Gastrocnemius medialis (tissue), 4 donors: ENCODE measurements around the gene RAMACL. TPM values are rescaled to one million over a fixed set of nuclear protein-coding genes. Genes with fewer than 3 reads are reported as not detected.

Experiments used
- ATAC-seq, 2 donors: fragments of 150-250 bp; one replicate each; pipeline ENCODE4 v1.9.1; 2016
- DNase-seq, 2 donors: peaks; one replicate each; pipeline ENCODE4 v3.0.0-alpha.2; 2019
- H3K27ac ChIP-seq, 4 donors: fragments of 200-600 bp; sonication (generic); 1 replicate in 1 of 4; 2 replicates in 3 of 4; pipeline ENCODE4 v1.5.1; 2016 to 2018; ENCODE audit warnings: mild to moderate bottlenecking in 2 of 4, moderate library complexity in 1 of 4
- H3K27me3 ChIP-seq, 3 donors: fragments of 200-600 bp; sonication (generic) in 2 of 3; 1 replicate in 1 of 3; 2 replicates in 2 of 3; pipeline versions ENCODE4 v1.5.1 to v1.6.0; 2016 to 2019; ENCODE audit warnings: mild to moderate bottlenecking in 1 of 3, moderate library complexity in 1 of 3
- H3K36me3 ChIP-seq, 2 donors: fragments of 200-600 bp; sonication (generic) in 1 of 2; one replicate each; pipeline ENCODE4 v1.5.1; 2017 to 2018
- H3K4me1 ChIP-seq, 2 donors: fragments of 200-600 bp; sonication (generic) in 1 of 2; one replicate each; pipeline ENCODE4 v1.5.1; 2016 to 2017; ENCODE audit warnings: mild to moderate bottlenecking in 2 of 2
- H3K4me3 ChIP-seq, 4 donors: fragments of 200-600 bp; sonication (generic) in 3 of 4; 1 replicate in 1 of 4; 2 replicates in 3 of 4; pipeline ENCODE4 v1.5.1; 2016 to 2019; ENCODE audit warnings: mild to moderate bottlenecking in 2 of 4
- H3K9me3 ChIP-seq, 3 donors: fragments of 200-600 bp; sonication (generic) in 2 of 3; 1 replicate in 1 of 3; 2 replicates in 2 of 3; pipeline ENCODE4 v1.5.1; 2016 to 2019
- POLR2A ChIP-seq, 2 donors: fragments of 450-650 bp; IDR thresholded peaks; one replicate each; pipeline ENCODE4 v1.6.1; 2017; ENCODE audit warnings: antibody characterized with exemption in 2 of 2, mild to moderate bottlenecking in 2 of 2, moderate library complexity in 2 of 2
- in situ Hi-C, 4 donors: fragments of 200-750 bp; cut with MboI; loops; one replicate each; pipeline versions ENCODE4 v1.15.0 to v1.8.0; 2017; ENCODE audit warnings: low sequenced_read_pairs in 4 of 4
- intact Hi-C: fragments of 100-400 bp; cut with DNase I; formaldehyde crosslinking; loops from one replicate; pipeline ENCODE4 v1.15.1; 2023; ENCODE audit warnings: low total_unique reads
- total RNA-seq, 4 donors: library from RNA; depleted of rRNA; stranded (reverse); fragments of >200 nt; gene quantifications; one replicate each; pipeline versions ENCODE4 v1.1.0 to v1.2.3, GENCODE V29; 2016
- TF ChIP-seq, protein P1 (sequence below), 5 experiments: fragments of 450-650 bp in 3 of 5; fragments of 200-600 bp in 2 of 5; sonication (generic) in 2 of 5; IDR thresholded peaks in 4 of 5; conservative IDR thresholded peaks in 1 of 5; 1 replicate in 4 of 5; 2 replicates in 1 of 5; pipeline ENCODE4 v1.5.1; 2016 to 2019; ENCODE audit warnings: antibody characterized with exemption in 5 of 5, mild to moderate bottlenecking in 3 of 5, moderate library complexity in 3 of 5

The RAMACL gene
- total RNA-seq, 4 donors from 2014 or later, result 0.18 to 5.6 (median 0.58) TPM

DNA sequence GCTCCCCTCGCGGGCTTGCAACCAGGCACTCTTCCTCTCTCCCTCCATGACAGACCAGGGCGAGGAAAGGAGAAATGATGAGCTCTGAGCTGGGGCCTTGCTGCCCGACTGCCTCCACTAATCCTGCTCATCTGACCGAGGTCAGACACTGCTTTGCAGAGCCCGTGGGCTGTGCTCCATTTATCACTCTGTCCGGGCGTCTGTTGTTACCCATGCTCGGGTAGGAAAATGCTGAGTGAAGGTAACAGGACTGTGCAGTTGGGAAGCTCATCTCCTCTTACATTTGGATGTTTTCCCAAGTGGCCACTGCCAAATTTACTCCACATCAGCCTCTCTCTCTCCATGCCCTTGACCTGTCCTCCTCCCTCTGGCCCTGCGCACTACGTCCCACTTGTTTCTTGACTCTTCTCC is 26.0 kb upstream of the RAMACL start:
- ATAC-seq, result peak; percentile 67 to 84
- no peaks in the 10 kb centered on the region for H3K36me3 ChIP-seq
- peak; percentile 67 to 74 for DNase-seq
- H3K27me3 ChIP-seq, result no peaks in the 10 kb centered on the region
- H3K4me1 ChIP-seq, result peaks cover 35 to 71% of the 10 kb centered on the region in 2 donors
- in situ Hi-C loops (loop anchor here in 1 of 4 donors (5.0 kb wide), 1 partner anchor 50 kb away; no protein-coding TSS in a partner anchor), intact Hi-C loops (no loop called here)
- H3K27ac ChIP-seq, result peak overlapping the region; percentile 65 to 87 (median 76)
- no peak overlapping the region for H3K4me3 ChIP-seq
- peak in 1 of 2 donors; percentile 27 for TF ChIP-seq POLR2A (IDR thresholded peaks at IDR 0.05)
- TF ChIP-seq, protein P1, sequence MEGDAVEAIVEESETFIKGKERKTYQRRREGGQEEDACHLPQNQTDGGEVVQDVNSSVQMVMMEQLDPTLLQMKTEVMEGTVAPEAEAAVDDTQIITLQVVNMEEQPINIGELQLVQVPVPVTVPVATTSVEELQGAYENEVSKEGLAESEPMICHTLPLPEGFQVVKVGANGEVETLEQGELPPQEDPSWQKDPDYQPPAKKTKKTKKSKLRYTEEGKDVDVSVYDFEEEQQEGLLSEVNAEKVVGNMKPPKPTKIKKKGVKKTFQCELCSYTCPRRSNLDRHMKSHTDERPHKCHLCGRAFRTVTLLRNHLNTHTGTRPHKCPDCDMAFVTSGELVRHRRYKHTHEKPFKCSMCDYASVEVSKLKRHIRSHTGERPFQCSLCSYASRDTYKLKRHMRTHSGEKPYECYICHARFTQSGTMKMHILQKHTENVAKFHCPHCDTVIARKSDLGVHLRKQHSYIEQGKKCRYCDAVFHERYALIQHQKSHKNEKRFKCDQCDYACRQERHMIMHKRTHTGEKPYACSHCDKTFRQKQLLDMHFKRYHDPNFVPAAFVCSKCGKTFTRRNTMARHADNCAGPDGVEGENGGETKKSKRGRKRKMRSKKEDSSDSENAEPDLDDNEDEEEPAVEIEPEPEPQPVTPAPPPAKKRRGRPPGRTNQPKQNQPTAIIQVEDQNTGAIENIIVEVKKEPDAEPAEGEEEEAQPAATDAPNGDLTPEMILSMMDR (IDR thresholded peaks at IDR 0.05 in 4 of 5, conservative IDR thresholded peaks at IDR 0.05 in 1 of 5), result no peak
- no peaks in the 10 kb centered on the region for H3K9me3 ChIP-seq

DNA sequence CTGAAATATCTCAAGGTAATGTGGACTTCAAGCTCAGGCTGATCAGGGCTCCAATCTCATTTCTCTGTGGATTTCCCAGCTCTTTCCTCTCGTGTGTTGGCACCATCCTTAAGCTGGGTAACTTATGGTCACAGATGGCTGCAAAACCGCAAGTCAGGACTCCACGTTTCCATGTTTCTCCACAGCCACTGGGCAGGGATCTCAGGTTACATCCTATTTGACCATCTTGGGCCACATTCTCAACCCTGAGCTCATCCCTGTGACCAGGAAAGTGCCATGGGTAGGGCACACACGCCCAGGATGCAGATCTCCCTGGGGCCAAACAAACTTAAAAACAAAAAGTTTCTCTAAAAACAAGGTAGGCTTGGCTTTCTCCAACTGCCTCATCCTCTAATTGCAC is 25.2 kb upstream of the RAMACL start:
- Histone ChIP-seq H3K9me3 (no peaks in the 10 kb centered on the region), H3K4me3 (no peak overlapping the region), H3K27ac (peak overlapping the region; percentile 65 to 87 (median 76)), H3K4me1 (peaks cover 33 to 65% of the 10 kb centered on the region in 2 donors), H3K36me3 (no peaks in the 10 kb centered on the region), H3K27me3 (no peaks in the 10 kb centered on the region)
- no peak for DNase-seq
- intact Hi-C loops, result no loop called here
- ATAC-seq, result no peak
- TF ChIP-seq, protein P1 (IDR thresholded peaks at IDR 0.05 in 4 of 5, conservative IDR thresholded peaks at IDR 0.05 in 1 of 5), result no peak
- no peak for TF ChIP-seq POLR2A (IDR thresholded peaks at IDR 0.05)
- in situ Hi-C loops, result loop anchor here in 1 of 4 donors (5.0 kb wide), 1 partner anchor 49 kb away; no protein-coding TSS in a partner anchor

DNA sequence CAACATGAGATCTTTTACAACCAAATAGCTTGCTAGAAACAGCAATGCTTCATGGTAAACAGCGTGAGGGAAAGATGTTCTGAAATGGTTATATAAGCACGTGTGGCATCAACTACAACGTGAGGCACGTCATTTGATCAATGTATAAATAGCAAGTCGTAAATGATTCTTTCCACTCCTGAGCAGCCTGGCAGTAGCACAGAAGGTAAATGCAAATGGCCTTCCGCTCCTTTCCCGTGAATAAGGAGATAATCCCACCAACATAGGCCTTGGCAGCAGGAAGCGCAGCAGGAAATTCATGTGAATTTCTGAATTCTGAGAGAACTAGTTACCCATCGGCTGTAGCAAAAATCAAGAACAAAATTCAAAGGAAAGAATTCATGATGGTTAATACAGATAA is 23.6 kb upstream of the RAMACL start:
- DNase-seq, result no peak
- peaks cover 21 to 49% of the 10 kb centered on the region in 2 donors for H3K4me1 ChIP-seq

DNA sequence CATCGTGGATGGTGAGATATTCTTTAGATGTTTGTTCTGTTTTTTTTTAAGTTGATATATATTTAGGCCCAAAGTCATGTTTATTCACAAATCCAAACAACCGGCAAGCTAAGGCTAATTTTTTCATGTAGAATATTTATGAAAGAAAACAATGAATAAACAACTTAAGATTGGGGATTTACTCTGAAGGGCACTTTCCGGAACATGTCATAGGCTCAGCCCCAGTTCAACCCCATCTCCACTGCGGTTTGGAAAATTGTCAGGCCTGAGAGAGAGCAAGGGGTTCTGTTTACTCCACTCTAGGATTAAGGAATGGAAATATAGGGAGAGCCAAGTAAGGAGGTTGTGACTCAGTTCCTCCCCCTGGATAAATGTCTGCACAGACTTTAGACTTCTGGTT is 22.3 kb upstream of the RAMACL start:
- DNase-seq (no peak), ATAC-seq (no peak)
- intact Hi-C loops, result no loop called here
- Histone ChIP-seq H3K9me3 (no peaks in the 10 kb centered on the region), H3K4me1 (peaks cover 17 to 37% of the 10 kb centered on the region in 2 donors), H3K4me3 (no peak overlapping the region), H3K27me3 (no peaks in the 10 kb centered on the region), H3K36me3 (no peaks in the 10 kb centered on the region), H3K27ac (peak overlapping the region in 3 of 4 donors; percentile 39 to 78 (median 45))
- TF ChIP-seq POLR2A (IDR thresholded peaks at IDR 0.05), result no peak
- TF ChIP-seq, protein P1 (IDR thresholded peaks at IDR 0.05 in 4 of 5, conservative IDR thresholded peaks at IDR 0.05 in 1 of 5), result no peak
- in situ Hi-C loops, result no loop called here

More for the DNA sequence above, 23.6 kb upstream of the RAMACL start:
- Histone ChIP-seq H3K9me3 (no peaks in the 10 kb centered on the region), H3K4me3 (no peak overlapping the region), H3K36me3 (no peaks in the 10 kb centered on the region), H3K27me3 (no peaks in the 10 kb centered on the region), H3K27ac (peak overlapping the region in 3 of 4 donors; percentile 26 to 87 (median 78))
- intact Hi-C loops (no loop called here), in situ Hi-C loops (loop anchor here in 1 of 4 donors (5.0 kb wide), 1 partner anchor 48 kb away; no protein-coding TSS in a partner anchor)
- TF ChIP-seq, protein P1 (IDR thresholded peaks at IDR 0.05 in 4 of 5, conservative IDR thresholded peaks at IDR 0.05 in 1 of 5), result no peak
- TF ChIP-seq POLR2A (IDR thresholded peaks at IDR 0.05), result no peak
- peak in 1 of 2 donors; percentile 38 for ATAC-seq

DNA sequence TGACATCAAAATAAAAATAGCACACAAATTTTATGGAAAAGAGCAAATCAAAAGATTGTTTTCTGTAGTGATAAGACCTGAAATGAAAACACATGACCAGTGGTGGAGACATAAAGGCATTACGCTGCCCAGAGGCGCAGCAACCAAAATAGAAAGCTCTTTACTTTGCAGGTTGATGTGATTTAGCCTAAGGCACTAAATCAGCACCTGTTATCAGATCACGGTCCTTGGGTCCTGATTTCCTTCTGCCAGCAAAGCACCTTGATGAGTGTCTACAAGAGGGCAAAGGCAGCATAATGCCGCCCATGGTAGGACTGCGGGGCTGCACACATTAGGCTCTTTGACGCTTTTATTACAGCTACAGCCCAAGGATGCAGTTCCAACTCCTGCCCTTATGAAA is 19.3 kb upstream of the RAMACL start:
- ATAC-seq, result no peak
- H3K27ac ChIP-seq, result no peak overlapping the region

More for the DNA sequence above, 19.3 kb upstream of the RAMACL start:
- TF ChIP-seq POLR2A (IDR thresholded peaks at IDR 0.05), result no peak
- TF ChIP-seq, protein P1 (IDR thresholded peaks at IDR 0.05 in 4 of 5, conservative IDR thresholded peaks at IDR 0.05 in 1 of 5), result no peak
- H3K27me3 ChIP-seq, result no peaks in the 10 kb centered on the region
- no peaks in the 10 kb centered on the region for H3K9me3 ChIP-seq
- peaks cover 6 to 19% of the 10 kb centered on the region in 2 donors for H3K4me1 ChIP-seq
- intact Hi-C loops, result no loop called here
- DNase-seq, result no peak
- in situ Hi-C loops, result no loop called here
- H3K4me3 ChIP-seq, result no peak overlapping the region
- H3K36me3 ChIP-seq, result no peaks in the 10 kb centered on the region
